Endothelial cell of umbilical vein (primary cell): ENCODE data around the gene TMEM167B.

Experiments used
- POLR2A ChIP-seq: IDR thresholded peaks from 2 replicates; pipeline ENCODE4 v1.6.1; 2012; ENCODE audit warnings: low read depth, mild to moderate bottlenecking, control low read depth, low read length
- TF ChIP-seq, protein P1 (sequence below), 2 donors: IDR thresholded peaks; 1 replicate in 1 of 2; 2 replicates in 1 of 2; pipeline ENCODE4 v1.5.1; 2011; ENCODE audit warnings: low read length in 2 of 2, mild to moderate bottlenecking in 2 of 2, moderate library complexity in 2 of 2, control low read depth in 1 of 2, inconsistent platforms in 1 of 2, low read depth in 1 of 2; ENCODE audit not compliant: insufficient read depth in 1 of 2; ENCODE audit errors: extremely low read depth in 1 of 2

DNA sequence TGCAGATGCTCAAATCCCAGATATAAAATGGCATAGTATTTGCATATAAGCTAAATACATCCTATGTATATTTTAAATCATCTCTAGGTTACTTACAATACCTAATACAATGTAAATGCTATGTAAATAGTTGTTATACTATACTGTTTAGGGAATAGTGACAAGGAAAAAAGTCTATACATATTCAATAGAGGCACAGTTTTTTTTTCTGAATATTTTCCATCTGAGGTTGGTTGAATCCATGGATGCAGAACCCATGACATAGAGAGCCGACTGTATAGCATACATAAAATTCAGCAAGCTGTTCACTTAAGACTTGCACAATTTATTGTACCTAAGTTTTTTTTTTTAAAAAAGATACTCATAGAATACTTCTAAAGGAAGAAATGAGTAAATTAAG is 21.3 kb upstream of the TMEM167B start:
- TF ChIP-seq POLR2A: no peak
- TF ChIP-seq, protein P1, sequence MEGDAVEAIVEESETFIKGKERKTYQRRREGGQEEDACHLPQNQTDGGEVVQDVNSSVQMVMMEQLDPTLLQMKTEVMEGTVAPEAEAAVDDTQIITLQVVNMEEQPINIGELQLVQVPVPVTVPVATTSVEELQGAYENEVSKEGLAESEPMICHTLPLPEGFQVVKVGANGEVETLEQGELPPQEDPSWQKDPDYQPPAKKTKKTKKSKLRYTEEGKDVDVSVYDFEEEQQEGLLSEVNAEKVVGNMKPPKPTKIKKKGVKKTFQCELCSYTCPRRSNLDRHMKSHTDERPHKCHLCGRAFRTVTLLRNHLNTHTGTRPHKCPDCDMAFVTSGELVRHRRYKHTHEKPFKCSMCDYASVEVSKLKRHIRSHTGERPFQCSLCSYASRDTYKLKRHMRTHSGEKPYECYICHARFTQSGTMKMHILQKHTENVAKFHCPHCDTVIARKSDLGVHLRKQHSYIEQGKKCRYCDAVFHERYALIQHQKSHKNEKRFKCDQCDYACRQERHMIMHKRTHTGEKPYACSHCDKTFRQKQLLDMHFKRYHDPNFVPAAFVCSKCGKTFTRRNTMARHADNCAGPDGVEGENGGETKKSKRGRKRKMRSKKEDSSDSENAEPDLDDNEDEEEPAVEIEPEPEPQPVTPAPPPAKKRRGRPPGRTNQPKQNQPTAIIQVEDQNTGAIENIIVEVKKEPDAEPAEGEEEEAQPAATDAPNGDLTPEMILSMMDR (IDR thresholded peaks at IDR 0.05; ENCODE audit: extremely low read depth in 1 of 2, insufficient read depth in 1 of 2, low read depth in 1 of 2, low read length in 2 of 2): no peak
